B cell (primary cell): ENCODE measurements around the gene UBE2J2. TPM values are rescaled to one million over a fixed set of nuclear protein-coding genes. Genes with fewer than 3 reads are reported as not detected.

Experiments used
- ATAC-seq: fragments of 200-7000 bp; cut with Tn5 transposase; one replicate; pipeline ENCODE4 v1.10.0; 2021; ENCODE audit warnings: low read depth, mild to moderate bottlenecking, moderate number of reproducible peaks, moderate library complexity
- CTCF ChIA-PET: fragments of 350-600 bp; sonication (Branson Sonifier 250); formaldehyde crosslinking; loops from one replicate; lab custom pipeline; 2021; ENCODE audit warnings: antibody characterized with exemption, inconsistent platforms; lab: Charles Lee
- POLR2A ChIA-PET: fragments of 350-600 bp; sonication (Branson Sonifier 250); formaldehyde crosslinking; loops from one replicate; lab custom pipeline; 2021; ENCODE audit warnings: antibody characterized with exemption; lab: Charles Lee
- DNase-seq: peaks from one replicate; pipeline ENCODE4 v3.0.0; 2013
- H2AFZ ChIP-seq: 2 replicates; pipeline ENCODE4 v1.6.1; 2012; ENCODE audit warnings: mild to moderate bottlenecking, low read depth, low read length; ENCODE audit not compliant: insufficient read depth, poor library complexity, severe bottlenecking
- H3K27ac ChIP-seq, 2 donors: 1 replicate in 1 of 2; 2 replicates in 1 of 2; pipeline ENCODE4 v1.5.1; 2012 to 2013; ENCODE audit warnings: low read length in 2 of 2, mild to moderate bottlenecking in 2 of 2, moderate library complexity in 1 of 2
- H3K27me3 ChIP-seq, 4 experiments: fragments of 200-600 bp in 1 of 4; sonication (generic) in 1 of 4; replicated peaks in 1 of 4; 1 replicate in 2 of 4; 2 replicates in 2 of 4; pipeline versions ENCODE4 v1.6.1 to v1.7.0; 2013 to 2016; ENCODE audit warnings: low read length in 3 of 4, mild to moderate bottlenecking in 2 of 4, mixed read lengths in 1 of 4, moderate library complexity in 1 of 4; ENCODE audit not compliant: insufficient read depth in 4 of 4, control insufficient read depth in 3 of 4; ENCODE audit errors: control extremely low read depth in 1 of 4
- H3K36me3 ChIP-seq, 2 experiments: replicated peaks in 1 of 2; 1 replicate in 1 of 2; 2 replicates in 1 of 2; pipeline versions ENCODE4 v1.6.1 to v1.7.1; 2013; ENCODE audit warnings: low read length in 1 of 2; ENCODE audit not compliant: insufficient read depth in 2 of 2, control insufficient read depth in 1 of 2; ENCODE audit errors: control extremely low read depth in 1 of 2, extremely low read depth in 1 of 2
- H3K4me1 ChIP-seq, 2 donors: fragments of 200-600 bp in 1 of 2; sonication (generic) in 1 of 2; 1 replicate in 1 of 2; 2 replicates in 1 of 2; pipeline versions ENCODE4 v1.5.1 to v1.6.1; 2013 to 2017; ENCODE audit warnings: low read length in 2 of 2; ENCODE audit not compliant: control insufficient read depth in 2 of 2, insufficient read depth in 2 of 2
- H3K4me2 ChIP-seq: replicated peaks from 2 replicates; pipeline ENCODE3; 2012; ENCODE audit warnings: mild to moderate bottlenecking, low read depth, low read length; ENCODE audit not compliant: poor library complexity, severe bottlenecking
- H3K4me3 ChIP-seq, 5 experiments: fragments of 200-600 bp in 1 of 5; sonication (generic) in 1 of 5; 1 replicate in 3 of 5; 2 replicates in 2 of 5; pipeline versions ENCODE4 v1.5.1 to v1.7.0; 2011 to 2016; ENCODE audit warnings: low read length in 4 of 5, mild to moderate bottlenecking in 4 of 5, low read depth in 2 of 5, control low read depth in 1 of 5, moderate library complexity in 1 of 5; ENCODE audit not compliant: insufficient read depth in 1 of 5; ENCODE audit errors: control extremely low read depth in 1 of 5, extremely low read depth in 1 of 5
- H3K79me2 ChIP-seq: fragments of 200-600 bp; sonication (generic); one replicate; pipeline ENCODE4 v1.6.0; 2016; ENCODE audit warnings: low read length; ENCODE audit not compliant: control insufficient read depth, insufficient read depth
- H3K9ac ChIP-seq: fragments of 200-600 bp; sonication (generic); 2 replicates; pipeline ENCODE4 v1.6.1; 2017; ENCODE audit warnings: mild to moderate bottlenecking, low read length, moderate library complexity
- H3K9me3 ChIP-seq, 3 donors: one replicate each; pipeline versions ENCODE4 v1.6.1 to v1.7.1; 2013; ENCODE audit warnings: low read length in 2 of 3; ENCODE audit not compliant: control insufficient read depth in 2 of 3, insufficient read depth in 1 of 3; ENCODE audit errors: control extremely low read depth in 1 of 3
- H4K20me1 ChIP-seq: 2 replicates; pipeline ENCODE4 v1.6.0; 2012; ENCODE audit warnings: mild to moderate bottlenecking, low read length; ENCODE audit not compliant: insufficient read depth, control insufficient read depth, poor library complexity, severe bottlenecking
- H3K27ac Mint-ChIP-seq: one replicate; pipeline ENCODE4 v1.8.0; 2021; ENCODE audit warnings: mixed read lengths
- H3K27me3 Mint-ChIP-seq: one replicate; pipeline ENCODE4 v1.8.0; 2021; ENCODE audit warnings: mixed read lengths
- H3K4me1 Mint-ChIP-seq: one replicate; pipeline ENCODE4 v1.8.0; 2021; ENCODE audit warnings: mixed read lengths
- H3K4me3 Mint-ChIP-seq: one replicate; pipeline ENCODE4 v1.8.0; 2021; ENCODE audit warnings: mixed read lengths
- H3K9me3 Mint-ChIP-seq: one replicate; pipeline ENCODE4 v1.8.0; 2022; ENCODE audit warnings: mixed read lengths; ENCODE audit not compliant: insufficient read depth
- EZH2 ChIP-seq: IDR thresholded peaks from 2 replicates; pipeline ENCODE4 v1.6.1; 2012; ENCODE audit warnings: borderline replicate concordance, low read depth, mild to moderate bottlenecking, moderate library complexity, low read length; ENCODE audit not compliant: insufficient read depth, poor library complexity, severe bottlenecking
- WGBS: methylation state at CpG from one replicate; pipeline ENCODE4 v1.1.5; 2013; ENCODE audit warnings: missing lambda C conversion rate; ENCODE audit not compliant: insufficient coverage; 5-methylcytosine and 5-hydroxymethylcytosine counted together
- intact Hi-C: fragments of 100-400 bp; cut with micrococcal nuclease; formaldehyde crosslinking; loops from one replicate; pipeline ENCODE4 v1.10.0; 2022
- polyA plus RNA-seq: library from polyadenylated mRNA; depleted of rRNA; stranded (reverse); fragments of >200 nt; gene quantifications from 2 replicates; pipeline ENCODE4 v1.2.3, GENCODE V29; 2012
- total RNA-seq, 2 donors: library from RNA; stranded (reverse); fragments of 120-200 nt in 1 of 2; gene quantifications; 1 replicate in 1 of 2; 2 replicates in 1 of 2; pipeline versions ENCODE4 v1.2.3 to v1.2.4, GENCODE V29; 2013 to 2022
- TF ChIP-seq, protein P1 (sequence below): fragments of 200-600 bp; IDR thresholded peaks from one replicate; pipeline ENCODE4 v1.8.0; 2022; ENCODE audit warnings: antibody characterized with exemption, mild to moderate bottlenecking

Gene UBE2J2
- total and polyA plus RNA-seq, 2 donors (not counting 1 experiment from before 2014, with no cell fraction given), result 40.1 to 115 TPM

DNA sequence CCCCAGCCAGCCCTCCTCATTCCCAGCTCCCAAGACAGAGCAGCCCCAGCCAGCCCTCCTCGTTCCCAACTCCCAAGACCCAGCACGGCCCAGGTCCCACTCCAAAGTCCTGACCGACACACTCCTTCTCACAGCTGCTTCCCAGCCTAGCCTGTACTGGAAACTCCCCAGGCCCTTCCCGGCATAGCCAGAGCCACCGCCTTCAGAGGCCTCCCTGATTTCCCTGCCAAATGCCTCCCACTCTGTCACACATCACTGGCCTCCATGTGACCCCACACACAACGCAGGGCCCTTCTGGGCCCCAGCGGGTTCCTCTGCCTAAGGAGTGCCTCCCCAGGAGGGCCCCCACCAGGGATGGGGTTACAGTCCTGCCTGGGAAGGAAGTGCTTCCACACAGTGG, 2.8 kb downstream of the UBE2J2 start:
- WGBS, result 72% methylated on average over 7 of the region's 7 CpGs
- H3K9me3 Mint-ChIP-seq, result no peaks in the 10 kb centered on the region
- no peaks in the 10 kb centered on the region for H3K9me3 ChIP-seq
- TF ChIP-seq, protein P1, sequence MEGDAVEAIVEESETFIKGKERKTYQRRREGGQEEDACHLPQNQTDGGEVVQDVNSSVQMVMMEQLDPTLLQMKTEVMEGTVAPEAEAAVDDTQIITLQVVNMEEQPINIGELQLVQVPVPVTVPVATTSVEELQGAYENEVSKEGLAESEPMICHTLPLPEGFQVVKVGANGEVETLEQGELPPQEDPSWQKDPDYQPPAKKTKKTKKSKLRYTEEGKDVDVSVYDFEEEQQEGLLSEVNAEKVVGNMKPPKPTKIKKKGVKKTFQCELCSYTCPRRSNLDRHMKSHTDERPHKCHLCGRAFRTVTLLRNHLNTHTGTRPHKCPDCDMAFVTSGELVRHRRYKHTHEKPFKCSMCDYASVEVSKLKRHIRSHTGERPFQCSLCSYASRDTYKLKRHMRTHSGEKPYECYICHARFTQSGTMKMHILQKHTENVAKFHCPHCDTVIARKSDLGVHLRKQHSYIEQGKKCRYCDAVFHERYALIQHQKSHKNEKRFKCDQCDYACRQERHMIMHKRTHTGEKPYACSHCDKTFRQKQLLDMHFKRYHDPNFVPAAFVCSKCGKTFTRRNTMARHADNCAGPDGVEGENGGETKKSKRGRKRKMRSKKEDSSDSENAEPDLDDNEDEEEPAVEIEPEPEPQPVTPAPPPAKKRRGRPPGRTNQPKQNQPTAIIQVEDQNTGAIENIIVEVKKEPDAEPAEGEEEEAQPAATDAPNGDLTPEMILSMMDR, result no peak
- no peak for TF ChIP-seq EZH2
- ATAC-seq (no peak), DNase-seq (no peak)
- H3K9ac ChIP-seq, result no peak overlapping the region
- H3K4me1 Mint-ChIP-seq, result peaks cover 36% of the 10 kb centered on the region
- peak overlapping the region; percentile 42 for H3K4me2 ChIP-seq
- peaks cover 0 to 22% of the 10 kb centered on the region in 2 experiments for H3K36me3 ChIP-seq
- no peak overlapping the region for H3K27ac ChIP-seq
- H3K27me3 ChIP-seq, result no peaks in the 10 kb centered on the region
- peaks cover 29 to 38% of the 10 kb centered on the region in 2 donors for H3K4me1 ChIP-seq
- peaks cover 62% of the 10 kb centered on the region for H4K20me1 ChIP-seq
- POLR2A ChIA-PET, result interaction anchor here (0.6 to 0.8 kb wide), 2 partner anchors 134 to 174 kb away, joined by 3 to 4 read pairs; no protein-coding TSS in a partner anchor
- intact Hi-C loops, result no loop called here
- no peaks in the 10 kb centered on the region for H3K27me3 Mint-ChIP-seq
- CTCF ChIA-PET, result interaction anchor here (0.8 to 1.2 kb wide), 2 partner anchors 21 to 148 kb away, joined by 3 to 4 read pairs; no protein-coding TSS in a partner anchor
- no peak overlapping the region for H2AFZ ChIP-seq
- no peak overlapping the region for H3K4me3 ChIP-seq
- H3K79me2 ChIP-seq, result peaks cover 65% of the 10 kb centered on the region
- no peak overlapping the region for H3K27ac Mint-ChIP-seq
- peak overlapping the region; percentile 77 for H3K4me3 Mint-ChIP-seq

DNA sequence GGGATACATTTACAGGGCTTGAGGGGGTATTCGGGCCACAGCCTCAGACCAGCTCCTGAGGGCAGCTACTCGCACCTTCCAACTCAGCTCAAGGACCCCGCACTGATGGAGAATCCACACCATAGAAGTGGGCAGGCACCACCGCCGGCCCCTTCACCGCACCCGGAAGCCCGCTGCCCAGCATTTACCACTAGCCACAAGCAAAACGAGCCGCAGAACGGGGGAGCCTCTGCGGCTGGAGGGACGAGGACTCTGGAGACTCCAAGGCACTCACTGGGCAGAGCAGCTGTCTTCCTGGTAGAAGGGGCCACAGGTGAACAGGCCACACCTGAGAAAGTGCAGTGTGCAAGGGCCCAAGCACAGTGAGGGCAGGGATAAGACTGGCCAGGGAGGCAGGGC, 5.4 kb downstream of the UBE2J2 start:
- no peaks in the 10 kb centered on the region for H3K27me3 Mint-ChIP-seq

More for the DNA sequence above, 5.4 kb downstream of the UBE2J2 start:
- Mint-ChIP-seq H3K9me3 (no peaks in the 10 kb centered on the region), H3K4me1 (peaks cover 35% of the 10 kb centered on the region), H3K27ac (no peak overlapping the region), H3K4me3 (no peak overlapping the region)
- no peak for ATAC-seq
- Histone ChIP-seq H3K4me3 (no peak overlapping the region), H3K79me2 (peaks cover 70% of the 10 kb centered on the region), H3K9ac (no peak overlapping the region), H3K27me3 (no peaks in the 10 kb centered on the region), H3K27ac (no peak overlapping the region), H3K4me2 (no peak overlapping the region), H2AFZ (no peak overlapping the region), H3K36me3 (peaks cover 0 to 40% of the 10 kb centered on the region in 2 experiments), H3K9me3 (no peaks in the 10 kb centered on the region), H3K4me1 (peaks cover 24 to 31% of the 10 kb centered on the region in 2 donors), H4K20me1 (peaks cover 84% of the 10 kb centered on the region)
- 98% methylated on average over 13 of the region's 13 CpGs for WGBS
- intact Hi-C loops, result no loop called here
- no peak for TF ChIP-seq EZH2
- TF ChIP-seq, protein P1, result no peak
- POLR2A ChIA-PET, result interaction anchor here (0.6 kb wide), 2 partner anchors 11 to 88 kb away, joined by 3 to 4 read pairs; no protein-coding TSS in a partner anchor
- no peak for DNase-seq
- CTCF ChIA-PET, result no interaction called here
